ENCODE data around the gene LMF1.
"Not testable (repeated sequence)": the region's sequence is repeated elsewhere in the genome, so short reads cannot be mapped to it uniquely, and the experiment has no call there.

Gene LMF1

GRCh38 chr16:842711-843560, 127.8 kb downstream of the LMF1 start:
- DNase-seq, result no peak

- no peak for DNase-seq
Observed at GRCh38 chr16:842061-842476, 128.7 kb downstream of the LMF1 start.

GRCh38 chr16:841455-842060, 129.2 kb downstream of the LMF1 start:
- DNase-seq, result no peak

- DNase-seq, result no peak
Observed at GRCh38 chr16:840561-841454, 130.0 kb downstream of the LMF1 start.

- no peak for DNase-seq
Observed at GRCh38 chr16:839643-840408, 131.0 kb downstream of the LMF1 start.

- DNase-seq, result no peak
Observed at GRCh38 chr16:838741-839140, 132.0 kb downstream of the LMF1 start.

GRCh38 chr16:836822-837221, 134.0 kb downstream of the LMF1 start:
- DNase-seq, result not testable (repeated sequence)

- DNase-seq, result no peak
Observed at GRCh38 chr16:836221-836620, 134.6 kb downstream of the LMF1 start.

- no peak for DNase-seq
Observed at GRCh38 chr16:835373-835772, 135.4 kb downstream of the LMF1 start.

- DNase-seq, result no peak
Observed at GRCh38 chr16:833411-833810, 137.4 kb downstream of the LMF1 start.

GRCh38 chr16:832652-833336, 138.0 kb downstream of the LMF1 start:
- DNase-seq, result no peak

- DNase-seq, result no peak
Observed at GRCh38 chr16:831571-832413, 139.0 kb downstream of the LMF1 start.

GRCh38 chr16:830871-831570, 139.8 kb downstream of the LMF1 start:
- DNase-seq, result no peak

GRCh38 chr16:830107-830870, 140.5 kb downstream of the LMF1 start:
- no peak for DNase-seq

- DNase-seq, result no peak
Observed at GRCh38 chr16:828891-829290, 141.9 kb downstream of the LMF1 start.

- DNase-seq, result no peak
Observed at GRCh38 chr16:827513-827912, 143.3 kb downstream of the LMF1 start.

GRCh38 chr16:825341-826061, 145.3 kb downstream of the LMF1 start:
- DNase-seq, result no peak

- DNase-seq, result no peak
Observed at GRCh38 chr16:824601-825000, 146.2 kb downstream of the LMF1 start.

- no peak for DNase-seq
Observed at GRCh38 chr16:824194-824593, 146.6 kb downstream of the LMF1 start.

Data from T1000 (cell line).